ENCODE data around the gene EPDR1.
"Not testable (repeated sequence)": the region's sequence is repeated elsewhere in the genome, so short reads cannot be mapped to it uniquely, and the experiment has no call there.

EPDR1 gene

GRCh38 chr7:37927773-37928444 lies 7.5 kb downstream of the EPDR1 start:
- DNase-seq (ENCODE audit: low read depth in 2 of 2, low spot score in 1 of 2) = no peak

GRCh38 chr7:37928878-37929277 lies 8.4 kb downstream of the EPDR1 start:
- no peak for DNase-seq (ENCODE audit: low read depth in 2 of 2, low spot score in 1 of 2)

- DNase-seq (ENCODE audit: low read depth in 2 of 2, low spot score in 1 of 2) = no peak
Observed at GRCh38 chr7:37930226-37930948, 9.9 kb downstream of the EPDR1 start.

- DNase-seq (ENCODE audit: low read depth in 2 of 2, low spot score in 1 of 2) = no peak
Observed at GRCh38 chr7:37932543-37932942, 12.1 kb downstream of the EPDR1 start.

- no peak for DNase-seq (ENCODE audit: low read depth in 2 of 2, low spot score in 1 of 2)
Observed at GRCh38 chr7:37933018-37933566, 12.7 kb downstream of the EPDR1 start.

GRCh38 chr7:37942934-37943610 lies 22.6 kb downstream of the EPDR1 start:
- DNase-seq (ENCODE audit: low read depth in 2 of 2, low spot score in 1 of 2) = no peak

GRCh38 chr7:37943905-37944736 lies 23.7 kb downstream of the EPDR1 start:
- no peak for DNase-seq (ENCODE audit: low read depth in 2 of 2, low spot score in 1 of 2)

- no peak for DNase-seq (ENCODE audit: low read depth in 2 of 2, low spot score in 1 of 2)
Observed at GRCh38 chr7:37944737-37945054, 24.3 kb downstream of the EPDR1 start.

- no peak for DNase-seq (ENCODE audit: low read depth in 2 of 2, low spot score in 1 of 2)
Observed at GRCh38 chr7:37945336-37945735, 24.9 kb downstream of the EPDR1 start.

GRCh38 chr7:37947138-37947940 lies 26.9 kb downstream of the EPDR1 start:
- no peak for DNase-seq (ENCODE audit: low read depth in 2 of 2, low spot score in 1 of 2)

- no peak for DNase-seq (ENCODE audit: low read depth in 2 of 2, low spot score in 1 of 2)
Observed at GRCh38 chr7:37947941-37948210, 27.4 kb downstream of the EPDR1 start.

GRCh38 chr7:37952240-37952639 lies 31.8 kb downstream of the EPDR1 start:
- DNase-seq (ENCODE audit: low read depth in 2 of 2, low spot score in 1 of 2) = no peak

- not testable (repeated sequence) for DNase-seq (ENCODE audit: low read depth in 2 of 2, low spot score in 1 of 2)
Observed at GRCh38 chr7:37954217-37954616, 33.8 kb downstream of the EPDR1 start.

GRCh38 chr7:37956791-37957190 lies 36.4 kb downstream of the EPDR1 start:
- DNase-seq (ENCODE audit: low read depth in 2 of 2, low spot score in 1 of 2) = no peak

GRCh38 chr7:37957221-37957970 lies 37.0 kb downstream of the EPDR1 start:
- DNase-seq (ENCODE audit: low read depth in 2 of 2, low spot score in 1 of 2) = no peak

- no peak for DNase-seq (ENCODE audit: low read depth in 2 of 2, low spot score in 1 of 2)
Observed at GRCh38 chr7:37960483-37960882, 40.0 kb downstream of the EPDR1 start.

GRCh38 chr7:37961251-37961650 lies 40.8 kb downstream of the EPDR1 start:
- DNase-seq (ENCODE audit: low read depth in 2 of 2, low spot score in 1 of 2) = no peak

GRCh38 chr7:37964196-37964595 lies 43.8 kb downstream of the EPDR1 start:
- DNase-seq (ENCODE audit: low read depth in 2 of 2, low spot score in 1 of 2) = no peak

- DNase-seq (ENCODE audit: low read depth in 2 of 2, low spot score in 1 of 2) = no peak
Observed at GRCh38 chr7:37970211-37970610, 49.8 kb downstream of the EPDR1 start.

- DNase-seq (ENCODE audit: low read depth in 2 of 2, low spot score in 1 of 2) = no peak
Observed at GRCh38 chr7:37971491-37971890, 51.1 kb downstream of the EPDR1 start.

Data from stimulated activated CD8-positive, alpha-beta memory T cell treated with anti-CD3 and anti-CD28 coated beads, Interleukin-4, amount 100 ng/mL, for 1 hour (primary cell).